ENCODE measurements around the gene PELI2. TPM values are rescaled to one million over a fixed set of nuclear protein-coding genes. Genes with fewer than 3 reads are reported as not detected.

Gene PELI2
- total RNA-seq, 2 donors from 2014 or later = 22.2 to 28.3 TPM

DNA sequence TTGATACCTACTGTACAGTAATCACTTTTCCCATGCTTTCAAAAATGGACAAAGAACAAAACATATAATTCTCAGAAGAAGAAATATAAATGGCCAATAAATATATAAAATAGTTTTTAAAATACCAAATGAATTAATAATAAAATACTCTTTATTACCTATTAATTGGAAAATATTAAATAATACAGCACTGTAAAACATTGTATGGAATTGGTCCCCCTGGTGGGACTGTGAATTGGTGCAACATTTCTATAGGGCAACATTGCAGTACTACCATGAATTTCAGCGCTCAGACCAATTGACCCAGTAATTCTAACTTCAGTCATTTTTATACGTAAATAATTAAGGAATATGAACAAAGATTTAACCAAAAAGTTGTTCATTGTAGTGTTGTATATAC lies 162.6 kb downstream of the PELI2 start:
- H3K9me3 ChIP-seq = no peaks in the 10 kb centered on the region
- H3K27me3 ChIP-seq (replicated peaks; ENCODE audit: insufficient read depth) = no peaks in the 10 kb centered on the region
- TF ChIP-seq, protein P1, sequence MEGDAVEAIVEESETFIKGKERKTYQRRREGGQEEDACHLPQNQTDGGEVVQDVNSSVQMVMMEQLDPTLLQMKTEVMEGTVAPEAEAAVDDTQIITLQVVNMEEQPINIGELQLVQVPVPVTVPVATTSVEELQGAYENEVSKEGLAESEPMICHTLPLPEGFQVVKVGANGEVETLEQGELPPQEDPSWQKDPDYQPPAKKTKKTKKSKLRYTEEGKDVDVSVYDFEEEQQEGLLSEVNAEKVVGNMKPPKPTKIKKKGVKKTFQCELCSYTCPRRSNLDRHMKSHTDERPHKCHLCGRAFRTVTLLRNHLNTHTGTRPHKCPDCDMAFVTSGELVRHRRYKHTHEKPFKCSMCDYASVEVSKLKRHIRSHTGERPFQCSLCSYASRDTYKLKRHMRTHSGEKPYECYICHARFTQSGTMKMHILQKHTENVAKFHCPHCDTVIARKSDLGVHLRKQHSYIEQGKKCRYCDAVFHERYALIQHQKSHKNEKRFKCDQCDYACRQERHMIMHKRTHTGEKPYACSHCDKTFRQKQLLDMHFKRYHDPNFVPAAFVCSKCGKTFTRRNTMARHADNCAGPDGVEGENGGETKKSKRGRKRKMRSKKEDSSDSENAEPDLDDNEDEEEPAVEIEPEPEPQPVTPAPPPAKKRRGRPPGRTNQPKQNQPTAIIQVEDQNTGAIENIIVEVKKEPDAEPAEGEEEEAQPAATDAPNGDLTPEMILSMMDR (IDR thresholded peaks at IDR 0.05) = no peak
- no peak for DNase-seq (ENCODE audit: low spot score)
- H3K4me1 ChIP-seq (ENCODE audit: control insufficient read depth in 1 of 2, low read depth in 2 of 2) = no peaks in the 10 kb centered on the region
- no peak overlapping the region for H3K4me3 ChIP-seq
- no peaks in the 10 kb centered on the region for H3K36me3 ChIP-seq
- ATAC-seq (ENCODE audit: insufficient number of reproducible peaks, low FRiP score, low read depth) = no peak
- no peak overlapping the region for H3K27ac ChIP-seq

DNA sequence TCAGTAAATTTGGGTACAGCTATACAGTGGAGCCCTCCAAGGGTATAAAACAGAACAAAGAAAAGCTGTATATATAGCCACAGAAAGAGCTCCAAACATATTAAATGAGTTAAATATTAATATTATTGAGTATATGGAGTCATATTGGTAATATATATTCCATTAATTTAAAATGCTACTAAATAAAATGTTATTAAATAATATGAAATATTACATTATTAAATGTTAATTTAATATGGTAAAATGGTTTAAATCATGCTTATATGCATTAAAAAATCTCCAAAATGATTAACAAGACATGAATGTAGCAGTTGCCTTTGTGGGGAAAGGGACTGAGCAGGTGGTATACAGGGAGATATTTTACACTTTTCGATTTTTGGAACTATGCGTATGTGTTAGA lies 164.0 kb downstream of the PELI2 start:
- no peak for ATAC-seq (ENCODE audit: insufficient number of reproducible peaks, low FRiP score, low read depth)

DNA sequence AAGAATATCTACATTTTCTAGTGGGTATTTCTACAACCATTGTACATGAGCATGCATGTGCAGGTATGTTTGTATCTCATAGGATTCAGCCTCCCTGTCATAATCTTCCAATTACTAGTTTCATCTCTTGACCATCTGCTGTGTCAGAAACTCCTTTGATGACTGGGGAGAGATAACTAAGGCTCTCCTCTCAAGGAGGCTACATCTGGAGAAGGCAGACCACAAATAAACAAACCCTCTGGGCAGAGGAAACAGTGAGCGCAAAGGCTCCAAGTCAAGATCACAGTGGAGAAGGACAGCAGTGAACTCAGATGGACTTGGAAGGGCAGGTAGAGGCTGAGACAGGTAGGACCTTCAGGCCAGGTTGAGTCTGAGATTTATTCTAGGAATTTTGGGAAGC lies 166.4 kb downstream of the PELI2 start:
- Histone ChIP-seq H3K27me3 (replicated peaks; ENCODE audit: insufficient read depth) (no peaks in the 10 kb centered on the region), H3K4me1 (ENCODE audit: control insufficient read depth in 1 of 2, low read depth in 2 of 2) (no peaks in the 10 kb centered on the region), H3K9me3 (no peaks in the 10 kb centered on the region), H3K27ac (no peak overlapping the region), H3K4me3 (no peak overlapping the region), H3K36me3 (peaks cover 5% of the 10 kb centered on the region)
- ATAC-seq (ENCODE audit: insufficient number of reproducible peaks, low FRiP score, low read depth) (no peak), DNase-seq (ENCODE audit: low spot score) (no peak)
- TF ChIP-seq, protein P1 (IDR thresholded peaks at IDR 0.05) = no peak

More for the DNA sequence above, 164.0 kb downstream of the PELI2 start:
- Histone ChIP-seq H3K9me3 (no peaks in the 10 kb centered on the region), H3K27ac (no peak overlapping the region), H3K4me1 (ENCODE audit: control insufficient read depth in 1 of 2, low read depth in 2 of 2) (no peaks in the 10 kb centered on the region), H3K36me3 (no peaks in the 10 kb centered on the region), H3K27me3 (replicated peaks; ENCODE audit: insufficient read depth) (no peaks in the 10 kb centered on the region), H3K4me3 (no peak overlapping the region)
- TF ChIP-seq, protein P1 (IDR thresholded peaks at IDR 0.05) = no peak
- no peak for DNase-seq (ENCODE audit: low spot score)

DNA sequence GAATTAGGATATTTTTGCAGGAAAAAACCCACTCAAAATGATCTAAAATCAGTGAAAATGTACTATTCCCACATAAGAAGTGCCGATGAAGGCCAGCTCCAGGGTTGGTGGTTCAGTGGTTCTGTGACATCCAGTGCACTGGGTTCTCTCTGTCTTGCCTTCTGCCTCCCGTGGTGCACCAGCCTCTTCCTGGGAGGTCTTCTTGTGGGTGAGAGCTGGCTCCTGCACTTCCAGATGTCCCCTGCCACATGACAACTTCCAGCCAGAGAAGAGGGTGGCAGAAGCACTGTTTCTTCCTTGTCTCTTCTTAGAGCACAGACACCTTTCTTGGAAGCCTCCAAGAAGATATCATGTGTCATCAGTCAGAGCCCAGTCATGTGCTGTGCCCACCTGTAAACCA lies 170.9 kb downstream of the PELI2 start:
- no peak overlapping the region for H3K4me3 ChIP-seq
- ATAC-seq (ENCODE audit: insufficient number of reproducible peaks, low FRiP score, low read depth) (no peak), DNase-seq (ENCODE audit: low spot score) (no peak)
- H3K9me3 ChIP-seq = no peaks in the 10 kb centered on the region
- H3K27me3 ChIP-seq (replicated peaks; ENCODE audit: insufficient read depth) = no peaks in the 10 kb centered on the region
- TF ChIP-seq, protein P1 (IDR thresholded peaks at IDR 0.05) = no peak
- H3K36me3 ChIP-seq = peaks cover 12% of the 10 kb centered on the region
- no peaks in the 10 kb centered on the region for H3K4me1 ChIP-seq (ENCODE audit: control insufficient read depth in 1 of 2, low read depth in 2 of 2)
- H3K27ac ChIP-seq = no peak overlapping the region

- peaks cover 12% of the 10 kb centered on the region for H3K36me3 ChIP-seq
- DNase-seq (ENCODE audit: low spot score) (no peak), ATAC-seq (ENCODE audit: insufficient number of reproducible peaks, low FRiP score, low read depth) (no peak)
- TF ChIP-seq, protein P1 (IDR thresholded peaks at IDR 0.05) = no peak
- H3K9me3 ChIP-seq = no peaks in the 10 kb centered on the region
- H3K4me3 ChIP-seq = no peak overlapping the region
- H3K27ac ChIP-seq = no peak overlapping the region
- no peaks in the 10 kb centered on the region for H3K4me1 ChIP-seq (ENCODE audit: control insufficient read depth in 1 of 2, low read depth in 2 of 2)
- no peaks in the 10 kb centered on the region for H3K27me3 ChIP-seq (replicated peaks; ENCODE audit: insufficient read depth)
Measured at GRCh38 chr14:56290195-56290594, 172.0 kb downstream of the PELI2 start.

All from thoracic aorta (tissue), 2 donors.